HG03469 (cell line): ENCODE data around the gene TNFSF12.

Experiments
- ATAC-seq: cut with Tn5 transposase; IDR thresholded peaks from one replicate; pipeline ENCODE4 v1.9.1; 2021; ENCODE audit warnings: mild to moderate bottlenecking, moderate library complexity, moderate number of reproducible peaks; ENCODE audit not compliant: unreplicated experiment

Gene TNFSF12, protein sequence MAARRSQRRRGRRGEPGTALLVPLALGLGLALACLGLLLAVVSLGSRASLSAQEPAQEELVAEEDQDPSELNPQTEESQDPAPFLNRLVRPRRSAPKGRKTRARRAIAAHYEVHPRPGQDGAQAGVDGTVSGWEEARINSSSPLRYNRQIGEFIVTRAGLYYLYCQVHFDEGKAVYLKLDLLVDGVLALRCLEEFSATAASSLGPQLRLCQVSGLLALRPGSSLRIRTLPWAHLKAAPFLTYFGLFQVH

GRCh38 chr17:7548585-7549400, at the start of gene TNFSF12:
Gene TNFSF12, plus strand, starts transcription at chr17:7549058. Its CDS starts 96 bp downstream, at chr17:7549154.
- ATAC-seq, result no peak

GRCh38 chr17:7499161-7499560, 49.7 kb upstream of the TNFSF12 start:
- no peak for ATAC-seq

GRCh38 chr17:7501729-7502128, 47.1 kb upstream of the TNFSF12 start:
- ATAC-seq, result no peak

- no peak for ATAC-seq
Observed at GRCh38 chr17:7502171-7502847, 46.5 kb upstream of the TNFSF12 start.

DNA sequence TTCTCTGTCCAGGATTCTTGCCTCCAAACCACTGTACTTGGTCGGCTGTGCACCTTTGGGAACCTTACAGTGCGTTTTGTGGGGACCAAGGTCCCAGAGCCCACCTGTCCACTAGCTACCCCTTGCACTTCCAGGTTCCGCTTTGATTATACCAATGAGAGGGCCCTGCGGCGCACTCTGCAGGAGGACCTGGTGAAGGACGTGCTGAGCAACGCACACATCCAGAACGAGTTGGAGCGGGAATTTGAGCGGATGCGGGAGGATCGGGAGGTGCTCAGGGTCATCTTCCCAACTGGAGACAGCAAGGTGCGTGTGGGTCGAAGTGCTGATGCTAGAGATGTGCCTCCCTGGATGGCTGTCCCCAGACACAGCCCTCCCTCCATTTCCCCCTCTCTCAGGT, 45.9 kb upstream of the TNFSF12 start:
- ATAC-seq, result no peak

- no peak for ATAC-seq
Observed at GRCh38 chr17:7503521-7503920, 45.3 kb upstream of the TNFSF12 start.

DNA sequence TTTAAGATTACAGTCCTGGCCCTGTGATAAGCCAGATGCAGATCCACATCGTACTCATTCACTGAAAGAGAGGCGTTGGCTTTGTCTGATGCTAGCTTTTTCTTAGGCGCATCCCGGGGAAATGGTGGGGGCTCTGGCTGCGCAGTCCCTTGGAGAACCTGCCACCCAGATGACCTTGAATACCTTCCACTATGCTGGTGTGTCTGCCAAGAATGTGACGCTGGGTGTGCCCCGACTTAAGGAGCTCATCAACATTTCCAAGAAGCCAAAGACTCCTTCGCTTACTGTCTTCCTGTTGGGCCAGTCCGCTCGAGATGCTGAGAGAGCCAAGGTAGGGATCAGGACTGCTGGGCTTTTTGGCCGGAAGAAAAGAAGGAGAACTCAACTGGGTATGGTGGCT, 40.7 kb upstream of the TNFSF12 start:
- ATAC-seq, result no peak

DNA sequence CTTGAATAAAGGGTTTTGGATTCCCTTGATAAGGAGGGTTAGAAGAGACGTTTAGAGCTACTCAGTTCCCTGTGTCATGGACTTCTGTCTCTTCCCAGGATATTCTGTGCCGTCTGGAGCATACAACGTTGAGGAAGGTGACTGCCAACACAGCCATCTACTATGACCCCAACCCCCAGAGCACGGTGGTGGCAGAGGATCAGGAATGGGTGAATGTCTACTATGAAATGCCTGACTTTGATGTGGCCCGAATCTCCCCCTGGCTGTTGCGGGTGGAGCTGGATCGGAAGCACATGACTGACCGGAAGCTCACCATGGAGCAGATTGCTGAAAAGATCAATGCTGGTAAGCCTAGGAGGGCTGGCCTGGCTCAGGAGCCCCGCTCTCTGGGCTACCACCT, 40.0 kb upstream of the TNFSF12 start:
- ATAC-seq, result no peak

- ATAC-seq, result no peak
Observed at GRCh38 chr17:7509937-7510336, 38.9 kb upstream of the TNFSF12 start.

GRCh38 chr17:7511108-7511507, 37.8 kb upstream of the TNFSF12 start:
- ATAC-seq, result no peak

GRCh38 chr17:7512105-7512504, 36.8 kb upstream of the TNFSF12 start:
- no peak for ATAC-seq

GRCh38 chr17:7512824-7513540, 35.9 kb upstream of the TNFSF12 start:
- no peak for ATAC-seq

- ATAC-seq, result no peak
Observed at GRCh38 chr17:7513850-7514419, 34.9 kb upstream of the TNFSF12 start.

- ATAC-seq, result no peak
Observed at GRCh38 chr17:7515911-7516610, 32.8 kb upstream of the TNFSF12 start.

GRCh38 chr17:7523033-7523432, 25.8 kb upstream of the TNFSF12 start:
- ATAC-seq, result no peak

- ATAC-seq, result no peak
Observed at GRCh38 chr17:7528842-7529241, 20.0 kb upstream of the TNFSF12 start.

DNA sequence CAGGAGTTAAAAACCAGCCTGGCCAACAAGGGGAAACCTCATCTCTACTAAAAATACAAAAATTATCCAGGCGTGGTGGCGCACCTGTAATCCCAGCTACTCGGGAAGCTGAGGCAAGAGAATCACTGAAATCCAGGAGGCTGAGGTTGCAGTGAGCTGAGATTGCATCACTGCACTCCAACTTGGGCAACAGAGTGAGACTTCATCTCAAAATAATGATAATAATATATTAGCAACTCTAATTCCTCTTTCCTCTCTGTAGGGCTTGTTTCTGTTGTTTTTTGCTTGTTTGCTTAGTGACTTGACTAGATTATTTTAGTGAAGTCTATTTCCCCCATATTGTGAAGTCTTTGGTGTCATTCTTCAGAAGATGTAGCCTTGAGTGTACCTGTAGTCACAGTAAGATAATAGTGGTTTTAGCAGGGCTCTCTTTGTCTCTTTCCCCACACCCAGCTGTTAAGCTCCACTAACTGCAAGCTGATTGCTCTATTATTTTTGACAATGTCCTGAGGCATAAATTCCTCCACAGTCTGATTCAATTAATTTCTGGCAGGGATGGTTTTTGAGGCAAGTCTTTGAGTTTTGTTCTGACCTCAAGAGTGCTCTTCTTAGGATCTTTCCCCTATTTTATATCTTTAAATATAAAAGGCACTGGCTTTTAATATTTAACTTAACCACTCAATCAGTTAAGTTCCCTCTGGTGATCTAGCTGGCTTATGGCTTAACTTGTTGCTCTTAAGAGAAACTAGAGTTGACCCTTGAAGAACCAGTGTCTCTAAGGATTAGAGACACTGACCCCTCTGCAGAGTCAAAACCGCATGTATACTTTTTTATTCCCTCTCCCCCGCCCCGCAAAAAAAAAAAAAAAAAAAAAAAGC, 18.6 kb upstream of the TNFSF12 start:
- ATAC-seq, result no peak

DNA sequence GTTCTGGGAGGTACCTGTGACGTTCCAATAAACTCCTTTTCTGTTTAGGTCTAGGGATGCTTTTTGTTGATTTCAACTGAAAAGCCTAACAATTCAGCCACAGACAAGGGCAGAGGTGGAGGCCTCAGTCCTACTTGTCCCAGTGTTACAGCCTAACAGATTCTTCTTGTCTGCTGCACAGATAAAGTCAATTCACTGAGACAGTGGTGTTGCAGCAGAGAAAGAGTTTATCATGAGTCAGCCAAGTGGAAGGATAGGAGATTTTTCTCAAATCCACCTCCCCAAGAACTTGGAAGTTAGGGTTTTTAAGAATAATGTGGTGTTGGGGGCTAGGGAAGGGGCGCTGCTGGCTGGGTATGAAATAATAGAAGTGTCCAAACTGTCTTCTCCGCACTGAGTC, 10.8 kb upstream of the TNFSF12 start:
- no peak for ATAC-seq

DNA sequence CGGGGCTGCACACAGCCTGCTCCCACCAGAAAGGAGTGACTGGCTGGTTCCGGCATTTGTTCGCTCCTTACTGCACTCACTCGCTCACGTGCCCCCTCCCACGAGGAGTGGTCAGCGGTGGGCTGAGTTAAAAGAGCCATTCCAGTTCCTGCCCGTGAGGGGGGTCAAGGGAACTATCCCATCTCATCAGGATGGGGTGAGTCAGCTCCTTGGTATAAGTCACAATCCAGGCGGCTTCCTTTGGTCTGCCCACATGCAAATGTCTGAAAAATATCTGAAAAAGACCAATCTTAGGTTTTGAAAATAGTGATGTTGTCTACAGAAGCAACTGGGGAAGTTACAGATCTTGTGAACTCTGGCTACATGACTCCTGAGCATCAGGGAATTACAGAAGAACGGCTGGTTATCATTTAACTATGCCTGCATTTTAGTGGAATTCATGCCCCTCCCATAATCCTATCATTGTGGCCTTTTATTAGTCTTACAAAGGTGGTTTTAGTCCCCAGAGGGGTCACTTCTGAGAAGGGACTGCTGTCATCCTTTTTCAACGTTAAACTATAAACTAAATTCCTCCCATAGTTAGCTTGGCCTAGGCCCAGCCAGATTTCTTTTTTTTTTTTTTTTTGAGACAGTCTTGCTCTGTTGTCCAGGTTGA, 9.8 kb upstream of the TNFSF12 start:
- ATAC-seq, result no peak
